Measurements from ENCODE around the gene SKAP2.

Gene SKAP2

GRCh38 chr7:26630361-26630760, 234.0 kb downstream of the SKAP2 start:
- POLR2A ChIA-PET, result no interaction called here
- Histone ChIP-seq H3K27ac (ENCODE audit: extremely low read depth, low read depth, low read length) (no peak overlapping the region), H3K9me3 (ENCODE audit: control insufficient read depth, insufficient read depth, low read depth, low read length) (no peaks in the 10 kb centered on the region), H3K4me3 (ENCODE audit: low read depth, low read length) (no peak overlapping the region), H3K4me1 (ENCODE audit: control insufficient read depth, insufficient read depth, low read length) (no peaks in the 10 kb centered on the region), H3K36me3 (ENCODE audit: control insufficient read depth in 2 of 2, insufficient read depth in 1 of 2, low read length in 2 of 2) (no peaks in the 10 kb centered on the region)
- CTCF ChIA-PET, result no interaction called here
- no peak for TF ChIP-seq ZNF76 (tag by site-specific recombination; IDR thresholded peaks at IDR 0.05; ENCODE audit: borderline replicate concordance, low read depth)
- TF ChIP-seq SP3 (tag by site-specific recombination; IDR thresholded peaks at IDR 0.05), result no peak
- no peak for TF ChIP-seq YY2 (tag by site-specific recombination; IDR thresholded peaks at IDR 0.05)
- TF ChIP-seq ZNF37A (tag by site-specific recombination; IDR thresholded peaks at IDR 0.05), result no peak
- no peak for TF ChIP-seq TRIM28 (IDR thresholded peaks at IDR 0.05; ENCODE audit: borderline replicate concordance, low read length)
- no peak for TF ChIP-seq CTCF (tag by site-specific recombination; IDR thresholded peaks at IDR 0.05)

GRCh38 chr7:26629696-26630095, 234.7 kb downstream of the SKAP2 start:
- POLR2A ChIA-PET, result no interaction called here
- H3K4me3 ChIP-seq (ENCODE audit: low read depth, low read length), result no peak overlapping the region
- no peak overlapping the region for H3K27ac ChIP-seq (ENCODE audit: extremely low read depth, low read depth, low read length)
- H3K4me1 ChIP-seq (ENCODE audit: control insufficient read depth, insufficient read depth, low read length), result no peaks in the 10 kb centered on the region
- no peaks in the 10 kb centered on the region for H3K9me3 ChIP-seq (ENCODE audit: control insufficient read depth, insufficient read depth, low read depth, low read length)
- no peak for TF ChIP-seq KLF8 (tag by site-specific recombination; IDR thresholded peaks at IDR 0.05)
- TF ChIP-seq ZNF146 (tag by site-specific recombination; IDR thresholded peaks at IDR 0.05), result no peak
- no peak for TF ChIP-seq ZNF792 (tag by site-specific recombination; IDR thresholded peaks at IDR 0.05)
- TF ChIP-seq MZF1 (tag by site-specific recombination; IDR thresholded peaks at IDR 0.05; ENCODE audit: borderline replicate concordance), result no peak
- no peak for TF ChIP-seq PRDM10 (tag by site-specific recombination; IDR thresholded peaks at IDR 0.05)
- no peak for TF ChIP-seq ZNF785 (tag by site-specific recombination; IDR thresholded peaks at IDR 0.05)
- TF ChIP-seq ZNF398 (tag by site-specific recombination; IDR thresholded peaks at IDR 0.05), result no peak
- no peak for TF ChIP-seq ZNF488 (tag by site-specific recombination; IDR thresholded peaks at IDR 0.05)
- TF ChIP-seq ZNF830 (tag by site-specific recombination; IDR thresholded peaks at IDR 0.05; ENCODE audit: low read depth), result no peak
- no peak for TF ChIP-seq ZNF184 (tag by site-specific recombination; IDR thresholded peaks at IDR 0.05)
- CTCF ChIA-PET, result no interaction called here
- no peaks in the 10 kb centered on the region for H3K36me3 ChIP-seq (ENCODE audit: control insufficient read depth in 2 of 2, insufficient read depth in 1 of 2, low read length in 2 of 2)
